Iris pigment epithelial cell (primary cell): ENCODE measurements around the gene PIPOX.

Source experiments
- DNase-seq: peaks from one replicate; pipeline ENCODE4 v3.0.0-alpha.2; 2011; ENCODE audit warnings: low read depth

The PIPOX gene

GRCh38 chr17:29042679-29043538, at the start of gene PIPOX:
Gene PIPOX, plus strand, starts transcription at chr17:29043141. Its CDS starts 85 bp downstream, at chr17:29043226.
- peak; percentile 36 for DNase-seq

- no peak for DNase-seq
Observed at GRCh38 chr17:28993645-28994426, 49.1 kb upstream of the PIPOX start.

- no peak for DNase-seq
Observed at GRCh38 chr17:28996554-28997096, 46.3 kb upstream of the PIPOX start.

- no peak for DNase-seq
Observed at GRCh38 chr17:28997806-28998205, 45.1 kb upstream of the PIPOX start.

GRCh38 chr17:28999206-28999605, 43.7 kb upstream of the PIPOX start:
- no peak for DNase-seq

- DNase-seq, result no peak
Observed at GRCh38 chr17:29000973-29001372, 42.0 kb upstream of the PIPOX start.

GRCh38 chr17:29002811-29003210, 40.1 kb upstream of the PIPOX start:
- DNase-seq, result no peak

GRCh38 chr17:29003289-29003688, 39.7 kb upstream of the PIPOX start:
- no peak for DNase-seq

- peak; percentile 31 for DNase-seq
Observed at GRCh38 chr17:29004081-29004692, 38.8 kb upstream of the PIPOX start.

- DNase-seq, result peak; percentile 56
Observed at GRCh38 chr17:29005936-29006511, 36.9 kb upstream of the PIPOX start, which contains the start of gene SEZ6. Gene SEZ6, minus strand, starts transcription at chr17:29006033. Its CDS starts 164 bp downstream, at chr17:29005869.

- no peak for DNase-seq
Observed at GRCh38 chr17:29007456-29007855, 35.5 kb upstream of the PIPOX start.

- peak; percentile 27 for DNase-seq
Observed at GRCh38 chr17:29007860-29008455, 35.0 kb upstream of the PIPOX start.

GRCh38 chr17:29008591-29008990, 34.4 kb upstream of the PIPOX start:
- DNase-seq, result no peak

GRCh38 chr17:29010129-29010528, 32.8 kb upstream of the PIPOX start:
- DNase-seq, result no peak

- DNase-seq, result no peak
Observed at GRCh38 chr17:29010586-29010985, 32.4 kb upstream of the PIPOX start.

GRCh38 chr17:29012535-29012934, 30.4 kb upstream of the PIPOX start:
- DNase-seq, result no peak

- no peak for DNase-seq
Observed at GRCh38 chr17:29014716-29015115, 28.2 kb upstream of the PIPOX start.

GRCh38 chr17:29016345-29017210, 26.4 kb upstream of the PIPOX start:
- DNase-seq, result no peak

GRCh38 chr17:29018788-29019474, 24.0 kb upstream of the PIPOX start:
- DNase-seq, result no peak
